ENCODE data around the gene THBS4.

DNA sequence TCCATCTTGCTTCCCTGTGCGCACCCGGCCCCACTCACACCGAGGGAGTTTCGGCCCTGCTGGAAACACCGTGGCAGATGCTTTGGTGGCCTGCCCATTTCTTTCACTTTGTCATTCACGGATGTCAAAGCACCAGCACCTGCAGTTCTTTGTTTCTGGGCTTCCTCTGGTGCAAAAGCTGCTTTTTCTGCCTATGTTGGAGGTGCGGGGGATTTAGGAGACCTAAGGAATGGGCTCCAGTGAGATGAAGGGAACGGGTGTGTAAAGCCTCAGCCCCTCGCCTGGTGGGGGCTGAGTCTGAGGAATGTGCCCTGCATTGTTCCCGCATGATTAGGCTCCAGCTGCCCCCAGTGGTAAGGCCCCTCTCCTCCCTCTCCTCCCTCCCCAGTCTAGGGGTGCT is 62.3 kb downstream of the THBS4 start:
- no peak for TF ChIP-seq EZH2 (IDR thresholded peaks at IDR 0.05)
- TF ChIP-seq POLR2AphosphoS5 (IDR thresholded peaks at IDR 0.05; ENCODE audit: borderline replicate concordance, low read depth, low read length), result no peak
